Choroid plexus epithelial cell (primary cell): Measurements from ENCODE around the gene TRMT2A.
"Not testable (repeated sequence)": the region's sequence is repeated elsewhere in the genome, so short reads cannot be mapped to it uniquely, and the experiment has no call there.

Source experiments
- DNase-seq: peaks from one replicate; pipeline ENCODE4 v3.0.0-alpha.2; 2010; ENCODE audit warnings: low read depth
- H3K4me3 ChIP-seq: 2 replicates; pipeline ENCODE4 v1.5.1; 2011; ENCODE audit warnings: low read depth, mild to moderate bottlenecking, control low read depth, low read length, moderate library complexity
- CTCF ChIP-seq: conservative IDR thresholded peaks from 2 replicates; pipeline ENCODE4 v1.5.1; 2011; ENCODE audit warnings: low read depth, mild to moderate bottlenecking, control low read depth, inconsistent platforms, low read length, moderate library complexity

The TRMT2A gene

GRCh38 chr22:20069331-20070042 is 47.5 kb downstream of the TRMT2A start:
- DNase-seq: no peak
- no peak for TF ChIP-seq CTCF
- H3K4me3 ChIP-seq: no peak overlapping the region

GRCh38 chr22:20068640-20069039 is 48.4 kb downstream of the TRMT2A start:
- no peak for DNase-seq
- no peak for TF ChIP-seq CTCF

GRCh38 chr22:20067384-20067682 is 49.7 kb downstream of the TRMT2A start:
- not testable (repeated sequence) for DNase-seq, H3K4me3 ChIP-seq

More at GRCh38 chr22:20068640-20069039, 48.4 kb downstream of the TRMT2A start:
- no peak overlapping the region for H3K4me3 ChIP-seq

GRCh38 chr22:20066617-20067383 is 50.2 kb downstream of the TRMT2A start:
- no peak for TF ChIP-seq CTCF
- H3K4me3 ChIP-seq: no peak overlapping the region
- DNase-seq: no peak

- TF ChIP-seq CTCF: no peak
- no peak for DNase-seq
- no peak overlapping the region for H3K4me3 ChIP-seq
These were observed 51.0 kb downstream of the TRMT2A start for GRCh38 chr22:20065896-20066616.

- DNase-seq: no peak
- no peak for TF ChIP-seq CTCF
- H3K4me3 ChIP-seq: no peak overlapping the region
These were observed 52.3 kb downstream of the TRMT2A start for GRCh38 chr22:20064545-20065262.

- no peak overlapping the region for H3K4me3 ChIP-seq
- no peak for DNase-seq
- TF ChIP-seq CTCF: no peak
These were observed 52.9 kb downstream of the TRMT2A start for GRCh38 chr22:20064140-20064480.
